ENCODE results near the gene CEBPZ.

DNA sequence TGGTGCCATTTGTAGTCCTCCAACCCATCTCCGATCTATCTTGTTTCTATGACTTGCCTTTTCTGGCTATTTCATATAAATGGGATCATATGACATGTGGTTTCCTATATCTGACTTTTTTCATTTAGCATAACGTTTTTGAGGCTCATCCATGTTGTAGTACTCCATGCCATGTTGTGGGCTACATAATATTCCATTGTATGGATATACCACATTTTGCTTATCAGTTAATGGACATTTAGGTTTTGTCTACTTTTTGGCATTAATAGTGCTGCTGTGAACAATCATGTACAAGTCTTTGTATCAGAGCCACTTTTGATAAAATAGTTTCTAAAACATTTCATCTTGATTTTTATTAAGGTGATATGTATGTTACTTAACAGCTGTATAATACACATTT, 27.7 kb downstream of the CEBPZ start:
- no peak for TF ChIP-seq POLR2A (IDR thresholded peaks at IDR 0.05; ENCODE audit: low read depth, low read length)
- TF ChIP-seq TAF1 (IDR thresholded peaks at IDR 0.05; ENCODE audit: borderline replicate concordance, low read depth, low read length): no peak
- TF ChIP-seq POLR2AphosphoS5 (IDR thresholded peaks at IDR 0.05; ENCODE audit: low read depth, low read length): no peak

Data from GM12892 (cell line).